NCI-H526 (cell line): ENCODE data around the gene THTPA.
A peak's percentile ranks its signal among the peaks of the same experiment; 100 is the strongest.

Experiments
- DNase-seq, 2 experiments: peaks; one replicate each; lab custom pipeline; 2025; lab: John Stamatoyannopoulos, UW

Gene THTPA

GRCh38 chr14:23555882-23556699 lies at the start of gene THTPA:
TSS of gene THTPA (plus strand) at chr14:23556271. CDS start at chr14:23556758, 487 bp downstream.
- peak; percentile 84 to 94 for DNase-seq

GRCh38 chr14:23512156-23512555 lies 43.9 kb upstream of the THTPA start:
- peak in 1 of 2 experiments; percentile 26 for DNase-seq

GRCh38 chr14:23513005-23513817 lies 42.9 kb upstream of the THTPA start:
- DNase-seq, result no peak

- DNase-seq, result no peak
Observed at GRCh38 chr14:23513818-23514643, 42.0 kb upstream of the THTPA start.

- no peak for DNase-seq
Observed at GRCh38 chr14:23514644-23514957, 41.5 kb upstream of the THTPA start.

GRCh38 chr14:23517650-23518326 lies 38.3 kb upstream of the THTPA start:
- no peak for DNase-seq

- DNase-seq, result no peak
Observed at GRCh38 chr14:23518709-23519108, 37.4 kb upstream of the THTPA start.

- no peak for DNase-seq
Observed at GRCh38 chr14:23520899-23521533, 35.1 kb upstream of the THTPA start.

GRCh38 chr14:23521785-23522640 lies 34.1 kb upstream of the THTPA start:
- DNase-seq, result no peak

GRCh38 chr14:23522643-23523198 lies 33.4 kb upstream of the THTPA start:
- DNase-seq, result no peak

- DNase-seq, result no peak
Observed at GRCh38 chr14:23523229-23524016, 32.6 kb upstream of the THTPA start.

GRCh38 chr14:23524954-23525353 lies 31.1 kb upstream of the THTPA start:
- no peak for DNase-seq

GRCh38 chr14:23525611-23526010 lies 30.5 kb upstream of the THTPA start:
- DNase-seq, result no peak

- no peak for DNase-seq
Observed at GRCh38 chr14:23528555-23528954, 27.5 kb upstream of the THTPA start.

GRCh38 chr14:23529016-23529415 lies 27.1 kb upstream of the THTPA start:
- no peak for DNase-seq

GRCh38 chr14:23530375-23531055 lies 25.6 kb upstream of the THTPA start:
- DNase-seq, result no peak

GRCh38 chr14:23531391-23531790 lies 24.7 kb upstream of the THTPA start:
- DNase-seq, result no peak

- DNase-seq, result no peak
Observed at GRCh38 chr14:23532658-23533057, 23.4 kb upstream of the THTPA start.
